ENCODE results near the gene URB2. TPM values are rescaled to one million over a fixed set of nuclear protein-coding genes. Genes with fewer than 3 reads are reported as not detected.

URB2 gene
- total RNA-seq, 1 experiment from 2014 or later, result 17.2 TPM

GRCh38 chr1:229643996-229644745, 18.1 kb downstream of the URB2 start:
- peak; percentile 24 for DNase-seq (ENCODE audit: low read depth)

GRCh38 chr1:229645324-229645993, 19.4 kb downstream of the URB2 start:
- no peak for DNase-seq (ENCODE audit: low read depth)

- DNase-seq (ENCODE audit: low read depth), result no peak
These were observed 22.4 kb downstream of the URB2 start for GRCh38 chr1:229648406-229648805.

GRCh38 chr1:229650045-229650444, 24.0 kb downstream of the URB2 start:
- no peak for DNase-seq (ENCODE audit: low read depth)

- no peak for DNase-seq (ENCODE audit: low read depth)
These were observed 25.5 kb downstream of the URB2 start for GRCh38 chr1:229651546-229651945.

- DNase-seq (ENCODE audit: low read depth), result no peak
These were observed 27.4 kb downstream of the URB2 start for GRCh38 chr1:229653420-229653819.

- DNase-seq (ENCODE audit: low read depth), result no peak
These were observed 29.7 kb downstream of the URB2 start for GRCh38 chr1:229655781-229656180.

GRCh38 chr1:229657993-229658755, 32.1 kb downstream of the URB2 start:
- DNase-seq (ENCODE audit: low read depth), result no peak

- peak; percentile 55 for DNase-seq (ENCODE audit: low read depth)
These were observed 35.2 kb downstream of the URB2 start for GRCh38 chr1:229661022-229661877.

GRCh38 chr1:229661897-229662296, 35.9 kb downstream of the URB2 start:
- DNase-seq (ENCODE audit: low read depth), result no peak

GRCh38 chr1:229664133-229664689, 38.2 kb downstream of the URB2 start:
- DNase-seq (ENCODE audit: low read depth), result no peak

- DNase-seq (ENCODE audit: low read depth), result no peak
These were observed 40.0 kb downstream of the URB2 start for GRCh38 chr1:229665912-229666558.

GRCh38 chr1:229666585-229666984, 40.5 kb downstream of the URB2 start:
- DNase-seq (ENCODE audit: low read depth), result no peak

GRCh38 chr1:229669333-229669732, 43.3 kb downstream of the URB2 start:
- DNase-seq (ENCODE audit: low read depth), result no peak

GRCh38 chr1:229671310-229671709, 45.3 kb downstream of the URB2 start:
- DNase-seq (ENCODE audit: low read depth), result no peak

- DNase-seq (ENCODE audit: low read depth), result no peak
These were observed 46.2 kb downstream of the URB2 start for GRCh38 chr1:229672246-229672645.

- no peak for DNase-seq (ENCODE audit: low read depth)
These were observed 48.0 kb downstream of the URB2 start for GRCh38 chr1:229674042-229674441.

GRCh38 chr1:229675396-229675795, 49.3 kb downstream of the URB2 start:
- peak; percentile 2 for DNase-seq (ENCODE audit: low read depth)

GRCh38 chr1:229685149-229685548, 59.1 kb downstream of the URB2 start:
- no peak for DNase-seq (ENCODE audit: low read depth)

GRCh38 chr1:229689273-229689672, 63.2 kb downstream of the URB2 start:
- DNase-seq (ENCODE audit: low read depth), result no peak

GRCh38 chr1:229689904-229690303, 63.9 kb downstream of the URB2 start:
- DNase-seq (ENCODE audit: low read depth), result peak; percentile 45

Measured in LHCN-M2 (cell line).